Measurements from ENCODE around the gene LATS1. TPM values are rescaled to one million over a fixed set of nuclear protein-coding genes. Genes with fewer than 3 reads are reported as not detected.

LATS1 gene
- total RNA-seq, 2 donors from 2014 or later: 12.7 to 15.5 TPM

DNA sequence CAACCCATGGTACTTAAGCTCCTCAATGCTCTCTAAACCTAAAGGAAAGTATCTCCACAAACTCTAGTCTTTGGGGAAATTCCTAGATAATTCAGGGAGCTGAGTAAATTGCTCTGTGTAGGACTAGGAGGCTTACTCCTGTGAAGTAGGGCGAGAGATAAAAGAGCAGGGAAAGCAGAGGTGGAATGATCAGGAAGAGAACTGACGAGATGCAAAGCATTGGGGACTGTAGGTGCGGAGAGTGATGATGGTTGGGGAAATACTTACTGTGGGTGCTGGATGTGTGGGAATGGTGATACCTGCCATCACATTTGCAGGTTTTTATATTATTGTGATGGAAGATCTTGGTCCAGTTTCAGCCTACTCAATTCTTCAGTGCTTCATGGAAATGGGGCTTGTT is 1.6 kb upstream of the LATS1 start:
- Histone ChIP-seq H3K27ac (no peak overlapping the region), H3K27me3 (no peaks in the 10 kb centered on the region), H3K4me3 (no peak overlapping the region), H3K9me3 (no peaks in the 10 kb centered on the region), H3K4me1 (peaks cover 28% of the 10 kb centered on the region), H3K36me3 (replicated peaks in 1 of 2; ENCODE audit: insufficient read depth in 1 of 2, low read depth in 2 of 2) (no peaks in the 10 kb centered on the region)
- DNase-seq (no peak), ATAC-seq (no peak)
- 97 to 98% methylated on average over 3 of the region's 3 CpGs for WGBS, 2 donors
- intact Hi-C loops (cut with DNase I): no loop called here
- TF ChIP-seq POLR2A (IDR thresholded peaks at IDR 0.05): no peak
- TF ChIP-seq, protein P1, sequence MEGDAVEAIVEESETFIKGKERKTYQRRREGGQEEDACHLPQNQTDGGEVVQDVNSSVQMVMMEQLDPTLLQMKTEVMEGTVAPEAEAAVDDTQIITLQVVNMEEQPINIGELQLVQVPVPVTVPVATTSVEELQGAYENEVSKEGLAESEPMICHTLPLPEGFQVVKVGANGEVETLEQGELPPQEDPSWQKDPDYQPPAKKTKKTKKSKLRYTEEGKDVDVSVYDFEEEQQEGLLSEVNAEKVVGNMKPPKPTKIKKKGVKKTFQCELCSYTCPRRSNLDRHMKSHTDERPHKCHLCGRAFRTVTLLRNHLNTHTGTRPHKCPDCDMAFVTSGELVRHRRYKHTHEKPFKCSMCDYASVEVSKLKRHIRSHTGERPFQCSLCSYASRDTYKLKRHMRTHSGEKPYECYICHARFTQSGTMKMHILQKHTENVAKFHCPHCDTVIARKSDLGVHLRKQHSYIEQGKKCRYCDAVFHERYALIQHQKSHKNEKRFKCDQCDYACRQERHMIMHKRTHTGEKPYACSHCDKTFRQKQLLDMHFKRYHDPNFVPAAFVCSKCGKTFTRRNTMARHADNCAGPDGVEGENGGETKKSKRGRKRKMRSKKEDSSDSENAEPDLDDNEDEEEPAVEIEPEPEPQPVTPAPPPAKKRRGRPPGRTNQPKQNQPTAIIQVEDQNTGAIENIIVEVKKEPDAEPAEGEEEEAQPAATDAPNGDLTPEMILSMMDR (IDR thresholded peaks at IDR 0.05): no peak

DNA sequence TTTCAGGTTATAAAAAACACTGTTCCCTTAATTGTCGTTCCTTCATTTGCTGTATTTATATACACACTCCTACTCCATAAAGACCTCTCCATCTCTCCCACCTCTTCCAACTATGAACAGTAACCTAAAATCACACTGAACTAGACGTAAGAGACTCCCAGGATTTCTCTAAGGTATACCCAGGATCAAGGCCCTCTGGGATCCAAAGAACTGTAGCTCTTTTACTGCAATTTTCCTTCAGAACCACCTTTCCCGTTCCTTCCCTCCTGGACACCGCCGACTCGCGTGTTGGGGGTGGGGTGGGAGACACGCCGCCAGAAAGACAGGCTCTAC is 680 bp downstream of the LATS1 start:
- H3K27me3 ChIP-seq: no peaks in the 10 kb centered on the region
- no peaks in the 10 kb centered on the region for H3K9me3 ChIP-seq
- no peak for DNase-seq
- TF ChIP-seq, protein P1 (IDR thresholded peaks at IDR 0.05): no peak
- TF ChIP-seq POLR2A (IDR thresholded peaks at IDR 0.05): no peak
- H3K27ac ChIP-seq: peak overlapping the region; percentile 96 to 100 (median 99)
- intact Hi-C loops (cut with DNase I): no loop called here
- ATAC-seq: no peak
- peaks cover 23% of the 10 kb centered on the region for H3K4me1 ChIP-seq
- peak overlapping the region; percentile 50 to 86 for H3K4me3 ChIP-seq
- WGBS, 2 donors: 0% methylated on average over 9 of the region's 9 CpGs
- H3K36me3 ChIP-seq (replicated peaks in 1 of 2; ENCODE audit: insufficient read depth in 1 of 2, low read depth in 2 of 2): no peaks in the 10 kb centered on the region

DNA sequence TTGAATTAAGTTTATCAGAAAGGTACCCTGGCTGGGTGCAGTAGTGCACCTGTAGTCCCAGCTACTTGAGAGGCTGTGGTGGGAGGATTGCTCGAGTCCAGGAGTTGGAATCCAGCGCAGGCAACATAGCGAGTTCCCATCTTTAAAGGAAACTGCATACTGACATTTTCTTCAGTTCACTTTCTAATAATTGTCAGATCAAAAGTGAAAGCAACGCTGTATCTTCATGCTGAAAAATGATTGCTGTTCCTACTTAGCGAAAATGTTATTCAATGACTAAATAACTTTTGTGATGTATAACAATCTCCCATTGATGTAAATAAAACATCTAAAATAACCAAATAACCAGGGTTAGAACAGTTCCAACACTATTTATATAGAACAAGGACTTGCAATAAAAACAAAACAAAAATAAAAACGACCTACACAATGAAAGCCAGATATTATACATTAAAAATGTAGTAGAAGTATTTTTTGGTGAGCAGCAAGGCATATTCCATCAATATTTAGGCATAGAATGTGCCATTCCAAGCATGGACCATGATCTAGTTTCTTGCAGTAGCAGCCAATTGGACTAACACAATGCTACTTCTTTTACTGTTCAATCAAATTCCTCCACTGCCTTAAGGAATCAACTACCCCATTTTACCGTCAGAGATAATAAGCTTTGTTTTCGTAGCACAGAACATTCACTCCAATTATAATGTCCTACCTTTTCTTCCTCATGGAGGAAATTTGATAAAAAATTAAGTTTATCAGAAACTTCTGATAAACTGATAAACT is 1.5 kb downstream of the LATS1 start:
- Histone ChIP-seq H3K36me3 (replicated peaks in 1 of 2; ENCODE audit: insufficient read depth in 1 of 2, low read depth in 2 of 2) (no peaks in the 10 kb centered on the region), H3K9me3 (no peaks in the 10 kb centered on the region), H3K27me3 (no peaks in the 10 kb centered on the region), H3K4me1 (peaks cover 23% of the 10 kb centered on the region), H3K27ac (peak overlapping the region in 2 of 4 donors; percentile 47 to 100), H3K4me3 (peak overlapping the region in 1 of 2 donors; percentile 86)
- TF ChIP-seq, protein P1 (IDR thresholded peaks at IDR 0.05): no peak
- no peak for TF ChIP-seq POLR2A (IDR thresholded peaks at IDR 0.05)
- DNase-seq (no peak), ATAC-seq (no peak)
- WGBS, 2 donors: 13 to 20% methylated on average over 8 of the region's 8 CpGs
- intact Hi-C loops (cut with DNase I): no loop called here

DNA sequence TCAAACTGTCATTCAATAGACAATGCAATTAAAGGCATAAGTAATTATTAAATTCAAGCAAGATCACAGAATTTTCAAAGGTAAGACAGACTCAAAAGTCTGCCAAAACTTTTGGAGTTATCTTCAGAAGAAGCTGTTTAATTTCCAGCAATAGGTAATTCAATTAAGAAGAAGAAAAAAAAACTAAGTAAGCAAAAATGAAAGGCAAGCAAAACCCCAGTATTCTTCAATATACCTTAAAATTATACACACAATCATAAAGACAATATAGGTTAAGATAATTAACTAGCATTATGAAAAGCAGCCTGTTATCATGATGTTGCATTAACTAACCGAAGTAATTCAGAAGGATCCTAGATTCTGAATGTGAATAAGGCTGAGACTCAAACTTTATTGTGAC is 3.5 kb downstream of the LATS1 start:
- H3K27me3 ChIP-seq: no peaks in the 10 kb centered on the region
- DNase-seq (no peak), ATAC-seq (no peak)
- TF ChIP-seq, protein P1 (IDR thresholded peaks at IDR 0.05): no peak
- no peak for TF ChIP-seq POLR2A (IDR thresholded peaks at IDR 0.05)
- no peak overlapping the region for H3K4me3 ChIP-seq
- no peak overlapping the region for H3K27ac ChIP-seq
- no peaks in the 10 kb centered on the region for H3K36me3 ChIP-seq (replicated peaks in 1 of 2; ENCODE audit: insufficient read depth in 1 of 2, low read depth in 2 of 2)
- WGBS, 2 donors: 86 to 91% methylated on average over 1 of the region's 1 CpG
- peaks cover 31% of the 10 kb centered on the region for H3K4me1 ChIP-seq
- intact Hi-C loops (cut with DNase I): no loop called here
- H3K9me3 ChIP-seq: no peaks in the 10 kb centered on the region

DNA sequence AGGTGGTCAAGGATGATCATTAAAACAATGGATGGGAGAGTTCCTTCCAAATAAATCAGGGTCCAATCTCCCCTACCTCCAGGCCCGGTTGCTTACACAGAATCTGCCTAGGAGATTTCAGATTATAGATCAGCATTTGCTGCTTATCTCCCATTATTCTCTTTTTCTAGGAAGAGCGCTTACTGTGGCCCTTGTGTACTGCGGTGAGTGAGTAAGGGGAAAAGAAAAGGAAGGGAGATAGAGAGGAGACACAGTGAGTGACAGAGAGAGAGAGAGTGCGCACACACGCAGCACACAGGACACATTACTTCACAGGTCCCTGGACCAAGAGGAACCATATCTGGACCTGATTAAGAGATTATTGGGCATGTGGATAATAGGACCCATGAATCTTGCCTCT is 6.2 kb downstream of the LATS1 start:
- 95 to 97% methylated on average over 5 of the region's 5 CpGs for WGBS, 2 donors
- H3K27me3 ChIP-seq: no peaks in the 10 kb centered on the region
- ATAC-seq: no peak
- TF ChIP-seq, protein P1 (IDR thresholded peaks at IDR 0.05): no peak
- TF ChIP-seq POLR2A (IDR thresholded peaks at IDR 0.05): no peak
- no peak for DNase-seq
- peaks cover 36% of the 10 kb centered on the region for H3K4me1 ChIP-seq
- H3K27ac ChIP-seq: no peak overlapping the region
- no peak overlapping the region for H3K4me3 ChIP-seq
- intact Hi-C loops (cut with DNase I): no loop called here
- no peaks in the 10 kb centered on the region for H3K9me3 ChIP-seq
- H3K36me3 ChIP-seq (replicated peaks in 1 of 2; ENCODE audit: insufficient read depth in 1 of 2, low read depth in 2 of 2): no peaks in the 10 kb centered on the region

Data from body of pancreas (tissue), 4 donors.